Stomach (tissue), 4 donors: ENCODE measurements around the gene ESPL1.

Experiments used
- POLR2A ChIP-seq, 4 donors: fragments of 450-650 bp; IDR thresholded peaks; one replicate each; pipeline ENCODE4 v1.6.1; 2016; ENCODE audit warnings: antibody characterized with exemption in 4 of 4, control low read depth in 2 of 4, mild to moderate bottlenecking in 1 of 4, moderate library complexity in 1 of 4
- TF ChIP-seq, protein P1 (sequence below), 7 experiments: fragments of 450-650 bp in 4 of 7; fragments of 200-600 bp in 3 of 7; sonication (generic) in 3 of 7; IDR thresholded peaks; one replicate each; pipeline ENCODE4 v1.5.1; 2016 to 2019; ENCODE audit warnings: antibody characterized with exemption in 7 of 7, control low read depth in 2 of 7, mild to moderate bottlenecking in 1 of 7

DNA sequence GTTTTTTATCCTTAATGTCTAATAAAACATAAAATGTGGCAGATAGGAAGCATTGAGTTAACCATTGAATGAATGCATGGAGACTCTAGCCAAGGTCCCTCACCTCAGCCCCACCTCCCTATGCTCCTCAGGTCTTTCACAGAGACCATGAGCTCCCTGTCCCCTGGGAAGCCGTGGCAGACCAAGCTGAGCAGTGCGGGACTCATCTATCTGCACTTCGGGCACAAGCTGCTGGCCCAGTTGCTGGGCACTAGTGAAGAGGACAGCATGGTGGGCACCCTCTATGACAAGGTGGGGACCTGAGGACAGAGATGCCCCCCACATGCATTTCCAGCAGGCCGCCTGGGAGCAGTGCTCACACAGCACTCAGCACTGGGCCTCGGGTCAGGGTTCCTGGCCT lies 34.8 kb downstream of the ESPL1 start:
- TF ChIP-seq, protein P1, sequence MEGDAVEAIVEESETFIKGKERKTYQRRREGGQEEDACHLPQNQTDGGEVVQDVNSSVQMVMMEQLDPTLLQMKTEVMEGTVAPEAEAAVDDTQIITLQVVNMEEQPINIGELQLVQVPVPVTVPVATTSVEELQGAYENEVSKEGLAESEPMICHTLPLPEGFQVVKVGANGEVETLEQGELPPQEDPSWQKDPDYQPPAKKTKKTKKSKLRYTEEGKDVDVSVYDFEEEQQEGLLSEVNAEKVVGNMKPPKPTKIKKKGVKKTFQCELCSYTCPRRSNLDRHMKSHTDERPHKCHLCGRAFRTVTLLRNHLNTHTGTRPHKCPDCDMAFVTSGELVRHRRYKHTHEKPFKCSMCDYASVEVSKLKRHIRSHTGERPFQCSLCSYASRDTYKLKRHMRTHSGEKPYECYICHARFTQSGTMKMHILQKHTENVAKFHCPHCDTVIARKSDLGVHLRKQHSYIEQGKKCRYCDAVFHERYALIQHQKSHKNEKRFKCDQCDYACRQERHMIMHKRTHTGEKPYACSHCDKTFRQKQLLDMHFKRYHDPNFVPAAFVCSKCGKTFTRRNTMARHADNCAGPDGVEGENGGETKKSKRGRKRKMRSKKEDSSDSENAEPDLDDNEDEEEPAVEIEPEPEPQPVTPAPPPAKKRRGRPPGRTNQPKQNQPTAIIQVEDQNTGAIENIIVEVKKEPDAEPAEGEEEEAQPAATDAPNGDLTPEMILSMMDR (IDR thresholded peaks at IDR 0.05), result no peak
- TF ChIP-seq POLR2A (IDR thresholded peaks at IDR 0.05), result no peak
